ENCODE measurements around the gene CLDN18. TPM values are rescaled to one million over a fixed set of nuclear protein-coding genes. Genes with fewer than 3 reads are reported as not detected.

The CLDN18 gene
- total RNA-seq, 1 donor from 2014 or later, result 0.11 TPM

GRCh38 chr3:138025553-138025952, 15.6 kb downstream of the CLDN18 start:
- Histone ChIP-seq H3K4me1 (no peaks in the 10 kb centered on the region), H3K9me3 (no peaks in the 10 kb centered on the region), H3K27ac (no peak overlapping the region), H3K36me3 (peaks cover 12 to 24% of the 10 kb centered on the region in 2 donors), H3K27me3 (no peaks in the 10 kb centered on the region), H3K4me3 (no peak overlapping the region)
- intact Hi-C loops (cut with DNase I), result no loop called here
- no peak for DNase-seq (ENCODE audit: low spot score in 2 of 2)
- TF ChIP-seq, protein P1, sequence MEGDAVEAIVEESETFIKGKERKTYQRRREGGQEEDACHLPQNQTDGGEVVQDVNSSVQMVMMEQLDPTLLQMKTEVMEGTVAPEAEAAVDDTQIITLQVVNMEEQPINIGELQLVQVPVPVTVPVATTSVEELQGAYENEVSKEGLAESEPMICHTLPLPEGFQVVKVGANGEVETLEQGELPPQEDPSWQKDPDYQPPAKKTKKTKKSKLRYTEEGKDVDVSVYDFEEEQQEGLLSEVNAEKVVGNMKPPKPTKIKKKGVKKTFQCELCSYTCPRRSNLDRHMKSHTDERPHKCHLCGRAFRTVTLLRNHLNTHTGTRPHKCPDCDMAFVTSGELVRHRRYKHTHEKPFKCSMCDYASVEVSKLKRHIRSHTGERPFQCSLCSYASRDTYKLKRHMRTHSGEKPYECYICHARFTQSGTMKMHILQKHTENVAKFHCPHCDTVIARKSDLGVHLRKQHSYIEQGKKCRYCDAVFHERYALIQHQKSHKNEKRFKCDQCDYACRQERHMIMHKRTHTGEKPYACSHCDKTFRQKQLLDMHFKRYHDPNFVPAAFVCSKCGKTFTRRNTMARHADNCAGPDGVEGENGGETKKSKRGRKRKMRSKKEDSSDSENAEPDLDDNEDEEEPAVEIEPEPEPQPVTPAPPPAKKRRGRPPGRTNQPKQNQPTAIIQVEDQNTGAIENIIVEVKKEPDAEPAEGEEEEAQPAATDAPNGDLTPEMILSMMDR (IDR thresholded peaks at IDR 0.05), result no peak

DNA sequence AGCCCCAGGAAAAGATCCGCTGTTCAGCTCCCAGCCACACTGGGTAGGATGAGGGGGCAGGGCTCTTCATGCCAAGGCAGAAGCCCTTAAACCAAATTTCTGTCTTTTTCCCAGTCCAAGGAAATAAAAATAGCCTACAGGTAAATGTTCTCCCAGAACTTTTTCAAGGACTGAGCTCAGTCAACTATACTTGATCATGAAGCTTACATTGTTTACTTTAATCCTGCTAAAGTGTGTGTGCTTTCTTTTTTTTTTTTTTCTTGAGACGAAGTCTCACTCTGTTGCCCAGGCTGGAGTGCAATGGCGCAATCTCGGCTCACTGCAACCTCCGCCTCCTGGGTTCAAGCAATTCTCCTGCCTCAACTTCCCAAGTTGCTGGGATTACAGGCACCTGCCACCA, 17.9 kb downstream of the CLDN18 start:
- TF ChIP-seq, protein P1 (IDR thresholded peaks at IDR 0.05), result no peak
- intact Hi-C loops (cut with DNase I), result no loop called here
- no peaks in the 10 kb centered on the region for H3K4me1 ChIP-seq
- peaks cover 12 to 24% of the 10 kb centered on the region in 2 donors for H3K36me3 ChIP-seq
- no peaks in the 10 kb centered on the region for H3K9me3 ChIP-seq
- H3K27me3 ChIP-seq, result no peaks in the 10 kb centered on the region
- DNase-seq (ENCODE audit: low spot score in 2 of 2), result no peak
- H3K27ac ChIP-seq, result no peak overlapping the region
- no peak overlapping the region for H3K4me3 ChIP-seq

DNA sequence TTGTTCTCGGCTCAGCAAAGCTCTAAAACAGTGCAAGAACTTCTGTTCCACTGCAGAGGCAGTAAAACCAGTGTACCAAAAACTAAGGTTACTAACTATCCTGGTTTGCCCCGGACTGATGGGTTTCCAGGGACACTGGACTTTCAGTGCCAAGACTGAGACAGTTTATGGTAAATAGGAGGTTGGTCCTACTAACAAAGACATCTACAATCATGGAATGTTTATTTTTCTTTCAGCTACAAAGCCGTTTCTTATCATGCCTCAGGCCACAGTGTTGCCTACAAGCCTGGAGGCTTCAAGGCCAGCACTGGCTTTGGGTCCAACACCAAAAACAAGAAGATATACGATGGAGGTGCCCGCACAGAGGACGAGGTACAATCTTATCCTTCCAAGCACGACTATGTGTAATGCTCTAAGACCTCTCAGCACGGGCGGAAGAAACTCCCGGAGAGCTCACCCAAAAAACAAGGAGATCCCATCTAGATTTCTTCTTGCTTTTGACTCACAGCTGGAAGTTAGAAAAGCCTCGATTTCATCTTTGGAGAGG, 20.8 kb downstream of the CLDN18 start:
- Histone ChIP-seq H3K36me3 (peaks cover 4 to 18% of the 10 kb centered on the region in 2 donors), H3K27me3 (no peaks in the 10 kb centered on the region), H3K4me3 (no peak overlapping the region), H3K4me1 (no peaks in the 10 kb centered on the region), H3K27ac (no peak overlapping the region), H3K9me3 (no peaks in the 10 kb centered on the region)
- intact Hi-C loops (cut with DNase I), result no loop called here
- DNase-seq (ENCODE audit: low spot score in 2 of 2), result no peak
- TF ChIP-seq, protein P1 (IDR thresholded peaks at IDR 0.05), result no peak

GRCh38 chr3:138031536-138031935, 21.6 kb downstream of the CLDN18 start:
- TF ChIP-seq, protein P1 (IDR thresholded peaks at IDR 0.05), result no peak
- H3K27me3 ChIP-seq, result no peaks in the 10 kb centered on the region
- peaks cover 4 to 18% of the 10 kb centered on the region in 2 donors for H3K36me3 ChIP-seq
- intact Hi-C loops (cut with DNase I), result no loop called here
- no peak overlapping the region for H3K4me3 ChIP-seq
- no peaks in the 10 kb centered on the region for H3K9me3 ChIP-seq
- no peak overlapping the region for H3K27ac ChIP-seq
- no peaks in the 10 kb centered on the region for H3K4me1 ChIP-seq
- no peak for DNase-seq (ENCODE audit: low spot score in 2 of 2)

DNA sequence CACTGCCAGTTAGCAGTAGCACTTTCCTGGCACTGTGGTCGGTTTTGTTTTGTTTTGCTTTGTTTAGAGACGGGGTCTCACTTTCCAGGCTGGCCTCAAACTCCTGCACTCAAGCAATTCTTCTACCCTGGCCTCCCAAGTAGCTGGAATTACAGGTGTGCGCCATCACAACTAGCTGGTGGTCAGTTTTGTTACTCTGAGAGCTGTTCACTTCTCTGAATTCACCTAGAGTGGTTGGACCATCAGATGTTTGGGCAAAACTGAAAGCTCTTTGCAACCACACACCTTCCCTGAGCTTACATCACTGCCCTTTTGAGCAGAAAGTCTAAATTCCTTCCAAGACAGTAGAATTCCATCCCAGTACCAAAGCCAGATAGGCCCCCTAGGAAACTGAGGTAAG, 22.6 kb downstream of the CLDN18 start:
- H3K27ac ChIP-seq, result no peak overlapping the region
- no peaks in the 10 kb centered on the region for H3K27me3 ChIP-seq
- H3K36me3 ChIP-seq, result peaks cover 4 to 12% of the 10 kb centered on the region in 2 donors
- no peaks in the 10 kb centered on the region for H3K9me3 ChIP-seq
- intact Hi-C loops (cut with DNase I), result no loop called here
- TF ChIP-seq, protein P1 (IDR thresholded peaks at IDR 0.05), result no peak
- no peak overlapping the region for H3K4me3 ChIP-seq
- no peaks in the 10 kb centered on the region for H3K4me1 ChIP-seq
- no peak for DNase-seq (ENCODE audit: low spot score in 2 of 2)

- Histone ChIP-seq H3K4me1 (no peaks in the 10 kb centered on the region), H3K27ac (no peak overlapping the region), H3K27me3 (no peaks in the 10 kb centered on the region), H3K36me3 (peaks cover 4 to 12% of the 10 kb centered on the region in 2 donors), H3K9me3 (no peaks in the 10 kb centered on the region), H3K4me3 (no peak overlapping the region)
- TF ChIP-seq, protein P1 (IDR thresholded peaks at IDR 0.05), result no peak
- no peak for DNase-seq (ENCODE audit: low spot score in 2 of 2)
- intact Hi-C loops (cut with DNase I), result no loop called here
Measured at GRCh38 chr3:138033202-138033691, 23.3 kb downstream of the CLDN18 start.
